IMR-90 (cell line): ENCODE results near the gene COX6B2.

Experiments
- BHLHE40 ChIP-seq: fragments of 150-350 bp; IDR thresholded peaks from 2 replicates; pipeline ENCODE4 v1.6.1; 2016; ENCODE audit warnings: mild to moderate bottlenecking, low read depth, low read length
- CEBPB ChIP-seq: IDR thresholded peaks from 2 replicates; pipeline ENCODE4 v1.6.1; 2012; ENCODE audit warnings: low read depth, low read length, improper control_type of control experiment
- CHD1 ChIP-seq: IDR thresholded peaks from 2 replicates; pipeline ENCODE4 v1.6.1; 2012; ENCODE audit warnings: low read depth, low read length, improper control_type of control experiment
- CTCF ChIP-seq: conservative IDR thresholded peaks from 2 replicates; pipeline ENCODE4 v1.5.1; 2012; ENCODE audit warnings: mild to moderate bottlenecking, low read depth, low read length, improper control_type of control experiment
- ELK1 ChIP-seq: fragments of 150-350 bp; IDR thresholded peaks from 2 replicates; pipeline ENCODE4 v1.6.1; 2016; ENCODE audit warnings: low read depth, mild to moderate bottlenecking, low read length, moderate library complexity, borderline replicate concordance
- MAFK ChIP-seq: IDR thresholded peaks from 2 replicates; pipeline ENCODE4 v1.6.1; 2012; ENCODE audit warnings: low read depth, low read length, improper control_type of control experiment
- MAZ ChIP-seq: IDR thresholded peaks from 2 replicates; pipeline ENCODE4 v1.6.1; 2012; ENCODE audit warnings: low read depth, mild to moderate bottlenecking, low read length, improper control_type of control experiment, moderate library complexity, borderline replicate concordance
- MXI1 ChIP-seq: IDR thresholded peaks from 2 replicates; pipeline ENCODE4 v1.6.1; 2012; ENCODE audit warnings: low read depth, mild to moderate bottlenecking, low read length, moderate library complexity, borderline replicate concordance
- POLR2A ChIP-seq: IDR thresholded peaks from 2 replicates; pipeline ENCODE4 v1.6.1; 2012; ENCODE audit warnings: mild to moderate bottlenecking, low read depth, low read length
- RAD21 ChIP-seq: IDR thresholded peaks from 2 replicates; pipeline ENCODE4 v1.6.1; 2012; ENCODE audit warnings: low read length, improper control_type of control experiment
- RCOR1 ChIP-seq: IDR thresholded peaks from 2 replicates; pipeline ENCODE4 v1.6.1; 2012; ENCODE audit warnings: mild to moderate bottlenecking, low read length, improper control_type of control experiment; ENCODE audit not compliant: insufficient replicate concordance
- RFX5 ChIP-seq: IDR thresholded peaks from 2 replicates; pipeline ENCODE4 v1.8.0; 2012; ENCODE audit warnings: low read depth, mild to moderate bottlenecking, low read length, moderate library complexity
- SMC3 ChIP-seq: fragments of 150-350 bp; IDR thresholded peaks from 2 replicates; pipeline ENCODE4 v1.6.1; 2016; ENCODE audit warnings: low read depth, mild to moderate bottlenecking, antibody characterized with exemption, low read length, moderate library complexity

- TF ChIP-seq BHLHE40, result no peak
- TF ChIP-seq CTCF, result no peak
- no peak for TF ChIP-seq RFX5
- no peak for TF ChIP-seq RAD21
- no peak for TF ChIP-seq SMC3
- no peak for TF ChIP-seq POLR2A
- TF ChIP-seq CEBPB, result no peak
- TF ChIP-seq ELK1, result no peak
- no peak for TF ChIP-seq MAFK
- no peak for TF ChIP-seq MAZ
- TF ChIP-seq CHD1, result no peak
- no peak for TF ChIP-seq RCOR1
- TF ChIP-seq MXI1, result no peak
Measured at GRCh38 chr19:55358493-55358892, 4.0 kb upstream of the COX6B2 start.
